Measurements from ENCODE around the gene SLIT3.

- no peak for TF ChIP-seq ZSCAN30 (tag by site-specific recombination; IDR thresholded peaks at IDR 0.05)
- no peak for TF ChIP-seq CTCF (tag by site-specific recombination; IDR thresholded peaks at IDR 0.05)
- no peak for TF ChIP-seq ZBTB8A (tag by site-specific recombination; IDR thresholded peaks at IDR 0.05)
- no peak for TF ChIP-seq HOXA7 (CRISPR knock-in tag; IDR thresholded peaks at IDR 0.05; ENCODE audit: borderline replicate concordance)
- TF ChIP-seq KLF9 (tag by site-specific recombination; IDR thresholded peaks at IDR 0.05; ENCODE audit: low read depth) = no peak
- no peak for TF ChIP-seq ZNF623 (tag by site-specific recombination; IDR thresholded peaks at IDR 0.05)
- no peak for TF ChIP-seq ZNF670 (tag by site-specific recombination; IDR thresholded peaks at IDR 0.05; ENCODE audit: low read depth)
- TF ChIP-seq ZBTB10 (tag by site-specific recombination; IDR thresholded peaks at IDR 0.05) = no peak
- no peak for TF ChIP-seq EGR2 (tag by site-specific recombination; IDR thresholded peaks at IDR 0.05; ENCODE audit: low read depth)
- no peak for TF ChIP-seq MEIS1 (CRISPR knock-in tag; IDR thresholded peaks at IDR 0.05; ENCODE audit: borderline replicate concordance)
- no peak for TF ChIP-seq KLF1 (tag by site-specific recombination; IDR thresholded peaks at IDR 0.05)
- no peak for TF ChIP-seq TRIM28 (IDR thresholded peaks at IDR 0.05; ENCODE audit: borderline replicate concordance, low read length)
Measured at GRCh38 chr5:168637281-168637680, 663.7 kb downstream of the SLIT3 start.
